PC-3 (cell line): ENCODE data around the gene TEX14. TPM values are rescaled to one million over a fixed set of nuclear protein-coding genes. Genes with fewer than 3 reads are reported as not detected.

Source experiments
- ATAC-seq: fragments of 200-7000 bp; cut with Tn5 transposase; 2 replicates; pipeline ENCODE4 v1.9.1; 2020; ENCODE audit warnings: mild to moderate bottlenecking, moderate library complexity
- BruUV-seq: library from RNA; stranded (reverse); fragments of 400-500 nt; replicated peaks from 2 replicates; lab custom pipeline; 2021; lab: Mats Ljungman, UMichigan
- CTCF ChIA-PET: fragments of 300-600 bp; sonication (Branson Sonifier 250); formaldehyde crosslinking; loops from one replicate; lab custom pipeline; 2022; ENCODE audit warnings: antibody characterized with exemption; lab: Charles Lee
- POLR2A ChIA-PET: fragments of 300-600 bp; sonication (Branson Sonifier 250); formaldehyde crosslinking; loops from one replicate; lab custom pipeline; 2022; ENCODE audit warnings: antibody characterized with exemption; ENCODE audit not compliant: unreplicated experiment; lab: Charles Lee
- DNase-seq: peaks from one replicate; pipeline ENCODE4 v3.0.0-alpha.2; 2015
- H2AFZ ChIP-seq: fragments of 300-600 bp; sonication (generic); 2 replicates; pipeline ENCODE4 v1.6.0; 2016; ENCODE audit warnings: antibody characterized with exemption, low read length
- H3F3A ChIP-seq: fragments of 300-600 bp; sonication (generic); one replicate; pipeline ENCODE4 v1.6.0; 2017; ENCODE audit warnings: antibody characterized with exemption, low read length, control low read depth, mild to moderate bottlenecking; ENCODE audit not compliant: unreplicated experiment
- H3K27ac ChIP-seq: fragments of 300-600 bp; sonication (generic); 2 replicates; pipeline ENCODE4 v1.5.1; 2016; ENCODE audit warnings: mild to moderate bottlenecking, low read length
- H3K27me3 ChIP-seq: fragments of 300-600 bp; sonication (generic); 2 replicates; pipeline ENCODE4 v1.6.1; 2016; ENCODE audit warnings: low read length, mixed read lengths
- H3K36me3 ChIP-seq: fragments of 300-600 bp; sonication (generic); 2 replicates; pipeline ENCODE4 v1.6.1; 2016; ENCODE audit warnings: low read depth, mixed run types, low read length, mixed read lengths
- H3K4me1 ChIP-seq: fragments of 300-600 bp; sonication (generic); 2 replicates; pipeline ENCODE4 v1.5.1; 2016; ENCODE audit warnings: low read length; ENCODE audit not compliant: insufficient read depth
- H3K4me2 ChIP-seq: fragments of 300-600 bp; sonication (generic); 2 replicates; pipeline ENCODE4 v1.6.0; 2016; ENCODE audit warnings: low read length
- H3K4me3 ChIP-seq: fragments of 300-600 bp; sonication (generic); 2 replicates; pipeline ENCODE4 v1.5.1; 2016; ENCODE audit warnings: mild to moderate bottlenecking, low read length, mixed read lengths
- H3K79me2 ChIP-seq: fragments of 300-600 bp; sonication (generic); 2 replicates; pipeline ENCODE4 v1.6.1; 2017; ENCODE audit warnings: low read length, mixed read lengths
- H3K9ac ChIP-seq: fragments of 300-600 bp; sonication (generic); 2 replicates; pipeline ENCODE4 v1.6.0; 2016; ENCODE audit warnings: mild to moderate bottlenecking, low read length
- H3K9me2 ChIP-seq: fragments of 300-600 bp; sonication (generic); replicated peaks from 2 replicates; pipeline ENCODE4 v1.6.1; 2016; ENCODE audit warnings: mixed run types, low read length, mixed read lengths
- H3K9me3 ChIP-seq: fragments of 300-600 bp; sonication (generic); 2 replicates; pipeline ENCODE4 v1.6.1; 2016; ENCODE audit warnings: low read length, mixed read lengths
- H4K20me1 ChIP-seq: fragments of 300-600 bp; sonication (generic); 2 replicates; pipeline ENCODE4 v1.6.1; 2016; ENCODE audit warnings: low read length, mixed read lengths
- EZH2 ChIP-seq: fragments of 300-600 bp; sonication (generic); IDR thresholded peaks from one replicate; pipeline ENCODE4 v1.6.1; 2017; ENCODE audit warnings: antibody characterized with exemption, mild to moderate bottlenecking, low read length; ENCODE audit not compliant: unreplicated experiment
- EZH2phosphoT487 ChIP-seq: fragments of 300-600 bp; sonication (generic); IDR thresholded peaks from 2 replicates; pipeline ENCODE4 v1.6.1; 2018; ENCODE audit warnings: mild to moderate bottlenecking, antibody characterized with exemption, low read length, borderline replicate concordance
- intact Hi-C: fragments of 100-400 bp; cut with micrococcal nuclease; formaldehyde crosslinking; loops from 2 replicates; pipeline ENCODE4 v1.9.0; 2023
- total RNA-seq: library from RNA; depleted of rRNA; stranded (reverse); fragments of >200 nt; gene quantifications from 2 replicates; pipeline ENCODE4 v1.2.3, GENCODE V29; 2014
- TF ChIP-seq, protein P1 (sequence below): fragments of 300-600 bp; sonication (generic); conservative IDR thresholded peaks from 2 replicates; pipeline ENCODE4 v1.5.1; 2017; ENCODE audit warnings: antibody characterized with exemption, low read depth, mild to moderate bottlenecking, low read length

TEX14 gene
- total RNA-seq, 1 experiment from 2014 or later = 0.29 TPM

DNA sequence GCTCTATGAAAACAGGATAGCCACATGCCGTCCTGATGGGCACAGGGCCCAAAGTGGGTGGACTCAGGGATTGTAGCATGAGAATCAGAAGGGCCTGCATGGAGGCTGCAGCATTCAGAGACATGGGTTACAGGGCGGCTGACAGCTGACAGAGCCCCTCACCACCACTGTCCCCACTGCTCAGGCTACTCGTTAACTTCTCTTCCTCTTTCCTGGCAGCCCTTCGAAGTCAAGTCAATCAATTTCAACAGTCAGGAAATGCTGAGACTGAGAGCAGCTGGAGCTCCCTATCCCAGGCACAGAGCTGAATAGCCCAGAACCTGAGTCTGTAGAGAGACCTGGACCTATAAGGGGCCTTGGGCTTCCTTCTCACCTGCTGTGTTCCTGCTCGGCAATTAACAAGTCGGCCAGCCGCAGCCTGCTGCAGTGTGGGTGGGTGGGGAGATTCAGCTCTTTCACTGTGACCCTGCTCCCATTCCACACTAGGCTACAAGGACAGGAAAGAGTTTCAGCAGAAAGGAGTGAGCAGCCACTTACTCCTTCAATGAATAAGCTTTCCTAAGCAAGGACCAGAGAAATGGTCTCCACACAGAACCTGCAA lies 76.9 kb downstream of the TEX14 start:
- no TSS peak for BruUV-seq
- Histone ChIP-seq H4K20me1 (no peaks in the 10 kb centered on the region), H2AFZ (no peak overlapping the region), H3K4me2 (no peak overlapping the region), H3K27ac (no peak overlapping the region), H3F3A (no peaks in the 10 kb centered on the region), H3K4me3 (no peak overlapping the region), H3K4me1 (no peaks in the 10 kb centered on the region), H3K9me3 (no peaks in the 10 kb centered on the region), H3K36me3 (no peaks in the 10 kb centered on the region), H3K9me2 (no peaks in the 10 kb centered on the region), H3K79me2 (no peaks in the 10 kb centered on the region), H3K27me3 (no peaks in the 10 kb centered on the region), H3K9ac (no peak overlapping the region)
- ChIA-PET CTCF (no interaction called here), POLR2A (no interaction called here)
- DNase-seq = no peak
- intact Hi-C loops = no loop called here
- TF ChIP-seq, protein P1, sequence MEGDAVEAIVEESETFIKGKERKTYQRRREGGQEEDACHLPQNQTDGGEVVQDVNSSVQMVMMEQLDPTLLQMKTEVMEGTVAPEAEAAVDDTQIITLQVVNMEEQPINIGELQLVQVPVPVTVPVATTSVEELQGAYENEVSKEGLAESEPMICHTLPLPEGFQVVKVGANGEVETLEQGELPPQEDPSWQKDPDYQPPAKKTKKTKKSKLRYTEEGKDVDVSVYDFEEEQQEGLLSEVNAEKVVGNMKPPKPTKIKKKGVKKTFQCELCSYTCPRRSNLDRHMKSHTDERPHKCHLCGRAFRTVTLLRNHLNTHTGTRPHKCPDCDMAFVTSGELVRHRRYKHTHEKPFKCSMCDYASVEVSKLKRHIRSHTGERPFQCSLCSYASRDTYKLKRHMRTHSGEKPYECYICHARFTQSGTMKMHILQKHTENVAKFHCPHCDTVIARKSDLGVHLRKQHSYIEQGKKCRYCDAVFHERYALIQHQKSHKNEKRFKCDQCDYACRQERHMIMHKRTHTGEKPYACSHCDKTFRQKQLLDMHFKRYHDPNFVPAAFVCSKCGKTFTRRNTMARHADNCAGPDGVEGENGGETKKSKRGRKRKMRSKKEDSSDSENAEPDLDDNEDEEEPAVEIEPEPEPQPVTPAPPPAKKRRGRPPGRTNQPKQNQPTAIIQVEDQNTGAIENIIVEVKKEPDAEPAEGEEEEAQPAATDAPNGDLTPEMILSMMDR = no peak
- TF ChIP-seq EZH2phosphoT487 (no peak), EZH2 (no peak)
- no peak for ATAC-seq

DNA sequence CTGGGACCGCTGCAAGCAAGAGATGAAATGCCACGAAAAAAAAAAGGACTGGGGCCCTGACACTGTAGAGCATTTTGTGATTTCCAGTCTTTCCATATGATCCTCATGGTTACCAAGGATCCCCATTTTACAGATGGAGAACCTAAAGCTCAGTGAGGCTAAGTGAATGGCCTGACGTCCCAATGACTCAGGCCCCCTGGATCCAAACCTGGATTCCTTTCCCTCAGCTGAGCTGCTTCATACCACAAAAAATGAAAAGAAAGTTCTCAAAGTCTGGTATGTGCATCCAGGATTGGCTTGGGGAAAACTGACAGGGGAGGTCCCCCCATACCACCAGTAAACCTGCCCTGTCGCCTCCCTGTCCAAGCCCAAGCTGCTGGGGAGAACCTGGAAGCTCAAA lies 80.5 kb downstream of the TEX14 start:
- Histone ChIP-seq H4K20me1 (no peaks in the 10 kb centered on the region), H3K4me2 (no peak overlapping the region), H3K36me3 (no peaks in the 10 kb centered on the region), H3K4me3 (no peak overlapping the region), H3K27me3 (no peaks in the 10 kb centered on the region), H3F3A (no peaks in the 10 kb centered on the region), H3K4me1 (no peaks in the 10 kb centered on the region), H3K9me2 (no peaks in the 10 kb centered on the region), H3K27ac (no peak overlapping the region), H3K9me3 (no peaks in the 10 kb centered on the region), H3K9ac (no peak overlapping the region), H3K79me2 (no peaks in the 10 kb centered on the region), H2AFZ (no peak overlapping the region)
- BruUV-seq = no TSS peak
- DNase-seq (no peak), ATAC-seq (no peak)
- TF ChIP-seq, protein P1 = no peak
- TF ChIP-seq EZH2 (no peak), EZH2phosphoT487 (no peak)
- CTCF ChIA-PET = interaction anchor here (0.7 kb wide), 1 partner anchor 23 kb away, joined by 3 read pairs; no protein-coding TSS in a partner anchor
- intact Hi-C loops = no loop called here
- POLR2A ChIA-PET = no interaction called here

DNA sequence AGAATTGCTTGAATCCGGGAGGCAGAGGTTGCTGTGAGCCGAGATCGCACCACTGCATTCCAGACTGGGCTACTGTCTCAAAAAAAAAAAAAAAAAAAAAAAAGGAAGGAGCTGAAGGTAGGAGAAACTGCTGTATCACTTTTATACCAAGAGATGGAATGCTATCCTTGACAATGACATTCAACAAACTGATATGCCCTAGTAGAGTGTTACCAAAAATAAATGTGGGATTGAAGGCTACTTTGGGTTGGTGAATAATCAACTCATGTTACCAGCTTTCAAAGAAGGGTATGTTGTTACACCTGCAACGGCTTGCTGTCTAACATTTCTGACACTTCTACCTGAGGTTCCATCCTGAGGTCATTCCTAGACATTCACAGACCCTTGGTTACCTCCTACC lies 84.9 kb downstream of the TEX14 start:
- Histone ChIP-seq H3F3A (no peaks in the 10 kb centered on the region), H3K4me1 (no peaks in the 10 kb centered on the region), H3K36me3 (no peaks in the 10 kb centered on the region), H3K4me3 (no peak overlapping the region), H2AFZ (no peak overlapping the region), H4K20me1 (no peaks in the 10 kb centered on the region), H3K9me3 (no peaks in the 10 kb centered on the region), H3K27me3 (no peaks in the 10 kb centered on the region), H3K27ac (no peak overlapping the region), H3K79me2 (no peaks in the 10 kb centered on the region), H3K9me2 (no peaks in the 10 kb centered on the region), H3K9ac (no peak overlapping the region), H3K4me2 (no peak overlapping the region)
- POLR2A ChIA-PET = interaction anchor here (0.6 to 1.0 kb wide), 2 partner anchors 24 kb away, joined by 6 to 8 read pairs; no protein-coding TSS in a partner anchor
- intact Hi-C loops = no loop called here
- BruUV-seq = no TSS peak
- CTCF ChIA-PET = no interaction called here
- TF ChIP-seq, protein P1 = no peak
- TF ChIP-seq EZH2 (no peak), EZH2phosphoT487 (no peak)
- no peak for DNase-seq
- no peak for ATAC-seq
